Activated effector memory CD4-positive, alpha-beta T cell treated with Interleukin-2 at 50 U/mL for 16 hours (primary cell): ENCODE results near the gene GIMAP8.
"Not testable (repeated sequence)": the region's sequence is repeated elsewhere in the genome, so short reads cannot be mapped to it uniquely, and the experiment has no call there.

Experiments used
- DNase-seq: peaks from one replicate; pipeline ENCODE4 v3.0.0-alpha.2; 2020

The GIMAP8 gene

GRCh38 chr7:150441524-150441923 is 8.9 kb upstream of the GIMAP8 start:
- no peak for DNase-seq

GRCh38 chr7:150442811-150443210 is 7.6 kb upstream of the GIMAP8 start:
- DNase-seq, result no peak

GRCh38 chr7:150443793-150444540 is 6.5 kb upstream of the GIMAP8 start:
- no peak for DNase-seq

GRCh38 chr7:150444674-150445365 is 5.6 kb upstream of the GIMAP8 start:
- no peak for DNase-seq

- no peak for DNase-seq
Measured at GRCh38 chr7:150446288-150446938, 4.0 kb upstream of the GIMAP8 start.

- peak; percentile 22 for DNase-seq
Measured at GRCh38 chr7:150447966-150448788, 2.3 kb upstream of the GIMAP8 start.

GRCh38 chr7:150448789-150449147 is 1.7 kb upstream of the GIMAP8 start:
- DNase-seq, result peak; percentile 84

GRCh38 chr7:150449206-150449952 is 1.1 kb upstream of the GIMAP8 start:
- DNase-seq, result no peak

- peak; percentile 69 for DNase-seq
Measured at GRCh38 chr7:150451097-150451793, 815 bp downstream of the GIMAP8 start.

- DNase-seq, result peak; percentile 23
Measured at GRCh38 chr7:150451833-150452461, 1.5 kb downstream of the GIMAP8 start.

- DNase-seq, result peak; percentile 46
Measured at GRCh38 chr7:150453181-150453580, 2.8 kb downstream of the GIMAP8 start.

- no peak for DNase-seq
Measured at GRCh38 chr7:150453892-150454291, 3.5 kb downstream of the GIMAP8 start.

- not testable (repeated sequence) for DNase-seq
Measured at GRCh38 chr7:150457064-150457463, 6.6 kb downstream of the GIMAP8 start.

- no peak for DNase-seq
Measured at GRCh38 chr7:150458235-150458634, 7.8 kb downstream of the GIMAP8 start.

- DNase-seq, result no peak
Measured at GRCh38 chr7:150458756-150459155, 8.3 kb downstream of the GIMAP8 start.

GRCh38 chr7:150461520-150461919 is 11.1 kb downstream of the GIMAP8 start:
- DNase-seq, result no peak

- no peak for DNase-seq
Measured at GRCh38 chr7:150462413-150462812, 12.0 kb downstream of the GIMAP8 start.

- no peak for DNase-seq
Measured at GRCh38 chr7:150463461-150463860, 13.0 kb downstream of the GIMAP8 start.

- DNase-seq, result no peak
Measured at GRCh38 chr7:150464962-150465361, 14.5 kb downstream of the GIMAP8 start.

- DNase-seq, result no peak
Measured at GRCh38 chr7:150465414-150465813, 15.0 kb downstream of the GIMAP8 start.

- no peak for DNase-seq
Measured at GRCh38 chr7:150466477-150466876, 16.0 kb downstream of the GIMAP8 start.
